A549 (cell line): ENCODE results near the gene MVB12B. TPM values are rescaled to one million over a fixed set of nuclear protein-coding genes. Genes with fewer than 3 reads are reported as not detected.

Source experiments
- ATAC-seq, 2 experiments: fragments of 200-7000 bp in 1 of 2; fragments of >200 bp in 1 of 2; cut with Nextera tagmentation in 1 of 2; cut with Tn5 transposase in 1 of 2; 3 replicates each; pipeline versions ENCODE4 v1.8.0 to v1.9.1; 2018 to 2020; ENCODE audit warnings: mild to moderate bottlenecking in 1 of 2, moderate library complexity in 1 of 2
- CTCF ChIA-PET: fragments of 300-600 bp; sonication (Branson Sonifier 250); formaldehyde crosslinking; extraction: SDS; loops from one replicate; lab custom pipeline; 2021; ENCODE audit warnings: antibody characterized with exemption, inconsistent platforms; lab: Yijun Ruan, JAX
- POLR2A ChIA-PET: fragments of 350-600 bp; formaldehyde crosslinking; extraction: SDS; loops from one replicate; lab custom pipeline; 2021; ENCODE audit warnings: antibody characterized with exemption, inconsistent platforms; lab: Yijun Ruan, JAX
- DNase-seq, 2 experiments: peaks; one replicate each; pipeline versions ENCODE4 v3.0.0 to v3.0.0-alpha.2; 2011 to 2016; ENCODE audit warnings: low read depth in 1 of 2, low spot score in 1 of 2
- FAIRE-seq: peaks from 2 replicates; lab custom pipeline; 2011; peaks lifted over from hg19 to GRCh38; lab: Jason Lieb, UNC
- H3K27ac ChIP-seq, 2 experiments: fragments of >200 bp; sonication (Bioruptor Twin); formaldehyde crosslinking; 3 replicates each; pipeline ENCODE4 v1.5.1; 2016 to 2017
- H3K4me1 ChIP-seq: fragments of >200 bp; sonication (Bioruptor Twin); formaldehyde crosslinking; 3 replicates; pipeline ENCODE4 v1.6.1; 2016
- H3K4me2 ChIP-seq: fragments of >200 bp; sonication (Bioruptor Twin); formaldehyde crosslinking; 3 replicates; pipeline ENCODE4 v1.6.1; 2016
- H3K4me3 ChIP-seq: fragments of >200 bp; sonication (Bioruptor Twin); formaldehyde crosslinking; 3 replicates; pipeline ENCODE4 v1.5.1; 2016
- H3K9me3 ChIP-seq: fragments of >200 bp; sonication (Bioruptor Twin); formaldehyde crosslinking; 3 replicates; pipeline ENCODE4 v1.6.1; 2016
- CBX2 ChIP-seq: fragments of 200-600 bp; sonication (generic); IDR thresholded peaks from 2 replicates; pipeline ENCODE4 v1.6.1; 2016; ENCODE audit warnings: low read depth, mild to moderate bottlenecking, borderline replicate concordance
- CBX8 ChIP-seq: fragments of 200-600 bp; sonication (generic); IDR thresholded peaks from 2 replicates; pipeline ENCODE4 v1.6.1; 2016
- CEBPB ChIP-seq, 2 experiments: fragments of >200 bp in 1 of 2; sonication (Bioruptor Twin) in 1 of 2; formaldehyde crosslinking in 1 of 2; IDR thresholded peaks; 2 replicates each; pipeline ENCODE4 v1.6.1; 2012 to 2016
- EHF ChIP-seq: fragments of 250-450 bp; sonication (Bioruptor Pico); IDR thresholded peaks from 2 replicates; pipeline ENCODE4 v1.5.0; 2020; ENCODE audit warnings: mild to moderate bottlenecking
- EHMT2 ChIP-seq: fragments of 200-600 bp; sonication (generic); IDR thresholded peaks from 2 replicates; pipeline ENCODE4 v1.6.1; 2016; ENCODE audit warnings: antibody characterized with exemption, low read depth, mild to moderate bottlenecking, moderate library complexity
- FOSB ChIP-seq: fragments of 250-450 bp; sonication (Bioruptor Pico); IDR thresholded peaks from 2 replicates; pipeline ENCODE4 v1.5.0; 2020; ENCODE audit warnings: mild to moderate bottlenecking, moderate library complexity
- FOSL2 ChIP-seq, 2 experiments: fragments of 450-650 bp in 1 of 2; fragments of >200 bp in 1 of 2; sonication (Bioruptor Twin) in 1 of 2; formaldehyde crosslinking; IDR thresholded peaks; 2 replicates each; pipeline versions ENCODE4 v1.5.0 to v1.6.1; 2016 to 2020; ENCODE audit warnings: mild to moderate bottlenecking in 1 of 2, moderate library complexity in 1 of 2
- FOXS1 ChIP-seq: fragments of 250-450 bp; sonication (Bioruptor Pico); IDR thresholded peaks from 2 replicates; pipeline ENCODE4 v1.5.0; 2020; ENCODE audit warnings: mild to moderate bottlenecking, moderate library complexity
- HEYL ChIP-seq: fragments of 250-450 bp; sonication (Bioruptor Pico); IDR thresholded peaks from 2 replicates; pipeline ENCODE4 v1.8.0; 2021; ENCODE audit warnings: mild to moderate bottlenecking, moderate library complexity
- HOXA7 ChIP-seq: fragments of 250-450 bp; sonication (Bioruptor Pico); IDR thresholded peaks from 2 replicates; pipeline ENCODE4 v1.5.0; 2020; ENCODE audit warnings: mild to moderate bottlenecking, moderate library complexity
- MAFK ChIP-seq: fragments of 450-650 bp; IDR thresholded peaks from 2 replicates; pipeline ENCODE4 v1.6.1; 2014; ENCODE audit not compliant: partially characterized antibody
- POLR2A ChIP-seq: IDR thresholded peaks from 2 replicates; pipeline ENCODE4 v1.6.1; 2012; ENCODE audit warnings: mild to moderate bottlenecking, low read length
- RAD21 ChIP-seq, 2 experiments: fragments of >200 bp in 1 of 2; sonication (Bioruptor Twin) in 1 of 2; formaldehyde crosslinking in 1 of 2; IDR thresholded peaks in 1 of 2; conservative IDR thresholded peaks in 1 of 2; 2 replicates in 1 of 2; 3 replicates in 1 of 2; pipeline ENCODE4 v1.6.1; 2012 to 2018; ENCODE audit warnings: inconsistent platforms in 1 of 2
- RARB ChIP-seq: fragments of 250-450 bp; sonication (Bioruptor Pico); IDR thresholded peaks from 2 replicates; pipeline ENCODE4 v1.8.0; 2021; ENCODE audit warnings: mild to moderate bottlenecking, moderate library complexity
- RCOR1 ChIP-seq: fragments of 150-350 bp; IDR thresholded peaks from 2 replicates; pipeline ENCODE4 v1.6.1; 2014; ENCODE audit warnings: antibody characterized with exemption, low read length, low read depth
- RFX5 ChIP-seq: fragments of 450-650 bp; IDR thresholded peaks from 2 replicates; pipeline ENCODE4 v1.7.1; 2014; ENCODE audit warnings: antibody characterized with exemption, mild to moderate bottlenecking, moderate library complexity
- SMC3 ChIP-seq: fragments of >200 bp; sonication (Bioruptor Twin); formaldehyde crosslinking; IDR thresholded peaks from 3 replicates; pipeline ENCODE4 v1.6.1; 2018; ENCODE audit warnings: inconsistent platforms
- WGBS: methylation state at CpG from one replicate; pipeline ENCODE4 v1.1.6; 2017; ENCODE audit errors: missing lambda C conversion rate; 5-methylcytosine and 5-hydroxymethylcytosine counted together
- polyA plus RNA-seq, 4 experiments: library from polyadenylated mRNA; depleted of rRNA in 3 of 4; stranded (reverse); fragments of >200 nt; fragmentation: RNase III in 1 of 4; extraction: RNeasy Plus Mini Kit Qiagen cat#74134 plus additional on column Dnase treatment in 1 of 4; gene quantifications; 2 replicates in 3 of 4; 3 replicates in 1 of 4; pipeline ENCODE4 v1.2.3, GENCODE V29; 2011 to 2017
- TF ChIP-seq, protein P1 (sequence below): IDR thresholded peaks from 2 replicates; pipeline ENCODE4 v1.6.1; 2012
- TF ChIP-seq, protein P2 (sequence below): fragments of 150-350 bp; IDR thresholded peaks from 2 replicates; pipeline ENCODE4 v1.6.1; 2014; ENCODE audit warnings: low read depth, mild to moderate bottlenecking, low read length
- TF ChIP-seq, protein P3 (sequence below): IDR thresholded peaks from 2 replicates; pipeline ENCODE4 v1.6.1; 2012; ENCODE audit warnings: low read depth, borderline replicate concordance
- TF ChIP-seq, protein P4 (sequence below): fragments of >200 bp; sonication (Bioruptor Twin); formaldehyde crosslinking; IDR thresholded peaks from 2 replicates; pipeline ENCODE4 v1.6.1; 2016
- TF ChIP-seq, protein P5 (sequence below): IDR thresholded peaks from 2 replicates; pipeline ENCODE4 v1.6.1; 2012
- TF ChIP-seq, protein P6 (sequence below): fragments of >200 bp; sonication (Bioruptor Twin); formaldehyde crosslinking; IDR thresholded peaks from 3 replicates; pipeline ENCODE4 v1.5.1; 2016
- TF ChIP-seq, protein P7 (sequence below): fragments of 250-450 bp; sonication (Bioruptor Pico); IDR thresholded peaks from 2 replicates; pipeline ENCODE4 v1.5.0; 2020; ENCODE audit warnings: low read depth, mild to moderate bottlenecking, moderate library complexity

Gene MVB12B
- polyA plus RNA-seq, 2 of the 4 experiments (the other 2 are of a cell fraction) = 4.6 to 5.9 TPM

DNA sequence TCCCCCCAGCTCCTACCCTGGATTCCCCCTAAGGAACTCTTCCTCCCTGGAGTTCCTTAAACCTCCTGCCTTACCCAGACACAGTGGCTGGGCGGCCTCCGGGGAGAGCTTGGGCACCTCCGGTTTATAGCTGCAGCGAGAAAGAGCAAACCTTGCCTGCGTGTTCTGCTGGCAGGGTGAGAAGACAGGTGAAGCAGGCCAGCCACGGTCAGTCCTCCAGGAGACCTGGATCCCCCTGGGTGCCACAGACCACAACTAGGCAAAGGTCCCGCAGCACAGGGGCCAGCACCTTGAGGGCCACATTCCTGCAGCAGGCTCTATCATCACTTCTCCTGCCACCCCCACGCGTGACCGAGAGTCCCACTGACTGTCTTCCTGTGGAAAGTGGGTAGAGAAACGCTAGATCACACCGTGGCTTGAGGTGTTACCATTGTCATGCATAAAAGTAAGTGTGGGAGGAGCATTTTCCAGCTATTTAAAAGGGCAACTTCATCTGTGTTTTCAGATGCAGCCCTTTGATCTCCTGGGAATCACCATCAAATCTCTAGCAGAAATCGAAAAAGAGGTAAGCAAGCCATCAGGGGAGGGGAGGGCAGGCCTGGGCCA, 156.9 kb downstream of the MVB12B start:
- Histone ChIP-seq H3K9me3 (no peaks in the 10 kb centered on the region), H3K4me2 (no peak overlapping the region), H3K4me3 (no peak overlapping the region), H3K4me1 (no peaks in the 10 kb centered on the region), H3K27ac (no peak overlapping the region)
- CTCF ChIA-PET = interaction anchor here (1.0 to 4.1 kb wide), 6 partner anchors 8 to 1076 kb away, joined by 3 to 56 read pairs (median 10); no protein-coding TSS in a partner anchor
- POLR2A ChIA-PET = no interaction called here
- DNase-seq = no peak
- 89% methylated on average over 13 of the region's 13 CpGs for WGBS
- no peak for ATAC-seq
- FAIRE-seq = no peak
- TF ChIP-seq HEYL (no peak), RAD21 (conservative IDR thresholded peaks at IDR 0.05 in 1 of 2, IDR thresholded peaks at IDR 0.05 in 1 of 2) (no peak), RCOR1 (no peak), HOXA7 (CRISPR knock-in tag) (no peak), EHF (CRISPR knock-in tag) (no peak), MAFK (no peak), EHMT2 (no peak), CBX2 (no peak), FOSB (CRISPR knock-in tag) (no peak), RARB (CRISPR knock-in tag) (no peak), CEBPB (IDR thresholded peaks at IDR 0.05) (no peak), CBX8 (no peak), POLR2A (no peak), FOXS1 (CRISPR knock-in tag) (no peak), RFX5 (no peak), SMC3 (no peak)
- TF ChIP-seq, protein P1, sequence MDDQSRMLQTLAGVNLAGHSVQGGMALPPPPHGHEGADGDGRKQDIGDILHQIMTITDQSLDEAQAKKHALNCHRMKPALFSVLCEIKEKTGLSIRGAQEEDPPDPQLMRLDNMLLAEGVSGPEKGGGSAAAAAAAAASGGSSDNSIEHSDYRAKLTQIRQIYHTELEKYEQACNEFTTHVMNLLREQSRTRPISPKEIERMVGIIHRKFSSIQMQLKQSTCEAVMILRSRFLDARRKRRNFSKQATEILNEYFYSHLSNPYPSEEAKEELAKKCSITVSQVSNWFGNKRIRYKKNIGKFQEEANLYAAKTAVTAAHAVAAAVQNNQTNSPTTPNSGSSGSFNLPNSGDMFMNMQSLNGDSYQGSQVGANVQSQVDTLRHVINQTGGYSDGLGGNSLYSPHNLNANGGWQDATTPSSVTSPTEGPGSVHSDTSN = no peak
- TF ChIP-seq, protein P2, sequence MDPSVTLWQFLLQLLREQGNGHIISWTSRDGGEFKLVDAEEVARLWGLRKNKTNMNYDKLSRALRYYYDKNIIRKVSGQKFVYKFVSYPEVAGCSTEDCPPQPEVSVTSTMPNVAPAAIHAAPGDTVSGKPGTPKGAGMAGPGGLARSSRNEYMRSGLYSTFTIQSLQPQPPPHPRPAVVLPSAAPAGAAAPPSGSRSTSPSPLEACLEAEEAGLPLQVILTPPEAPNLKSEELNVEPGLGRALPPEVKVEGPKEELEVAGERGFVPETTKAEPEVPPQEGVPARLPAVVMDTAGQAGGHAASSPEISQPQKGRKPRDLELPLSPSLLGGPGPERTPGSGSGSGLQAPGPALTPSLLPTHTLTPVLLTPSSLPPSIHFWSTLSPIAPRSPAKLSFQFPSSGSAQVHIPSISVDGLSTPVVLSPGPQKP = no peak
- TF ChIP-seq, protein P3, sequence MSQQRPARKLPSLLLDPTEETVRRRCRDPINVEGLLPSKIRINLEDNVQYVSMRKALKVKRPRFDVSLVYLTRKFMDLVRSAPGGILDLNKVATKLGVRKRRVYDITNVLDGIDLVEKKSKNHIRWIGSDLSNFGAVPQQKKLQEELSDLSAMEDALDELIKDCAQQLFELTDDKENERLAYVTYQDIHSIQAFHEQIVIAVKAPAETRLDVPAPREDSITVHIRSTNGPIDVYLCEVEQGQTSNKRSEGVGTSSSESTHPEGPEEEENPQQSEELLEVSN = no peak
- TF ChIP-seq, protein P4, sequence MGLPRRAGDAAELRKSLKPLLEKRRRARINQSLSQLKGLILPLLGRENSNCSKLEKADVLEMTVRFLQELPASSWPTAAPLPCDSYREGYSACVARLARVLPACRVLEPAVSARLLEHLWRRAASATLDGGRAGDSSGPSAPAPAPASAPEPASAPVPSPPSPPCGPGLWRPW = no peak

DNA sequence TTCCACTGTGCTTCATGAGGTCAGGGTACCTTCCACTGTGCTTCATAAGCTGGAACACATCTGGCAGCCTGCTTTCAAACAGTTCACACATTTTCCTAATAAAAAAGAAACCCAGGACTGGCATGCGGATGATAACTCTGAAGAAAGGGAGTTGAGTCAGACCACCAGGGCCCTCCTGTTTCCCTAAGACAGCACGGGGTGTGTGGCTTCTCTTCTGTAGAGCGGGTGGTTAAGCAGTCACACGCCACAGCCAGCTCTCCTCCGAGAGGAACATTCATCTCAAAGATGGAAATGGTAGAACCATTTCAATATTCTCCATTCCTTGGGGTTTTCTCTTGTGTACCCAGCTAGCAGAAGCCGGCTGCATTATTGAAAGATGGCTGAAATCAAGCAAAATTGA, 159.0 kb downstream of the MVB12B start:
- no peak for ATAC-seq
- CTCF ChIA-PET = interaction anchor here (1.1 to 8.3 kb wide), 2 partner anchors 16 to 21 kb away, joined by 3 to 79 read pairs; no protein-coding TSS in a partner anchor

More for the DNA sequence above, 159.0 kb downstream of the MVB12B start:
- DNase-seq = no peak
- Histone ChIP-seq H3K4me2 (no peak overlapping the region), H3K27ac (no peak overlapping the region), H3K4me3 (no peak overlapping the region), H3K4me1 (no peaks in the 10 kb centered on the region), H3K9me3 (no peaks in the 10 kb centered on the region)
- no peak for FAIRE-seq
- POLR2A ChIA-PET = no interaction called here
- TF ChIP-seq, protein P5, sequence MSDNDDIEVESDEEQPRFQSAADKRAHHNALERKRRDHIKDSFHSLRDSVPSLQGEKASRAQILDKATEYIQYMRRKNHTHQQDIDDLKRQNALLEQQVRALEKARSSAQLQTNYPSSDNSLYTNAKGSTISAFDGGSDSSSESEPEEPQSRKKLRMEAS = no peak
- TF ChIP-seq, protein P6, sequence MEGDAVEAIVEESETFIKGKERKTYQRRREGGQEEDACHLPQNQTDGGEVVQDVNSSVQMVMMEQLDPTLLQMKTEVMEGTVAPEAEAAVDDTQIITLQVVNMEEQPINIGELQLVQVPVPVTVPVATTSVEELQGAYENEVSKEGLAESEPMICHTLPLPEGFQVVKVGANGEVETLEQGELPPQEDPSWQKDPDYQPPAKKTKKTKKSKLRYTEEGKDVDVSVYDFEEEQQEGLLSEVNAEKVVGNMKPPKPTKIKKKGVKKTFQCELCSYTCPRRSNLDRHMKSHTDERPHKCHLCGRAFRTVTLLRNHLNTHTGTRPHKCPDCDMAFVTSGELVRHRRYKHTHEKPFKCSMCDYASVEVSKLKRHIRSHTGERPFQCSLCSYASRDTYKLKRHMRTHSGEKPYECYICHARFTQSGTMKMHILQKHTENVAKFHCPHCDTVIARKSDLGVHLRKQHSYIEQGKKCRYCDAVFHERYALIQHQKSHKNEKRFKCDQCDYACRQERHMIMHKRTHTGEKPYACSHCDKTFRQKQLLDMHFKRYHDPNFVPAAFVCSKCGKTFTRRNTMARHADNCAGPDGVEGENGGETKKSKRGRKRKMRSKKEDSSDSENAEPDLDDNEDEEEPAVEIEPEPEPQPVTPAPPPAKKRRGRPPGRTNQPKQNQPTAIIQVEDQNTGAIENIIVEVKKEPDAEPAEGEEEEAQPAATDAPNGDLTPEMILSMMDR = no peak
- no peak for TF ChIP-seq EHMT2
- TF ChIP-seq FOSL2 (IDR thresholded peaks at IDR 0.05) = no peak
- no peak for TF ChIP-seq FOSL2 (CRISPR knock-in tag; IDR thresholded peaks at IDR 0.05)
- TF ChIP-seq MAFK = no peak
- no peak for TF ChIP-seq RARB (CRISPR knock-in tag)
- TF ChIP-seq, protein P7, sequence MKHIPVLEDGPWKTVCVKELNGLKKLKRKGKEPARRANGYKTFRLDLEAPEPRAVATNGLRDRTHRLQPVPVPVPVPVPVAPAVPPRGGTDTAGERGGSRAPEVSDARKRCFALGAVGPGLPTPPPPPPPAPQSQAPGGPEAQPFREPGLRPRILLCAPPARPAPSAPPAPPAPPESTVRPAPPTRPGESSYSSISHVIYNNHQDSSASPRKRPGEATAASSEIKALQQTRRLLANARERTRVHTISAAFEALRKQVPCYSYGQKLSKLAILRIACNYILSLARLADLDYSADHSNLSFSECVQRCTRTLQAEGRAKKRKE (CRISPR knock-in tag) = no peak
- no peak for TF ChIP-seq POLR2A
- no peak for TF ChIP-seq HEYL
- TF ChIP-seq, protein P1 = no peak
- no peak for TF ChIP-seq CEBPB (IDR thresholded peaks at IDR 0.05)
- 90% methylated on average over 6 of the region's 6 CpGs for WGBS
